ENCODE data around the gene SSBP2. TPM values are rescaled to one million over a fixed set of nuclear protein-coding genes. Genes with fewer than 3 reads are reported as not detected.

The SSBP2 gene
- total RNA-seq, 1 donor from 2014 or later: 26.7 TPM

DNA sequence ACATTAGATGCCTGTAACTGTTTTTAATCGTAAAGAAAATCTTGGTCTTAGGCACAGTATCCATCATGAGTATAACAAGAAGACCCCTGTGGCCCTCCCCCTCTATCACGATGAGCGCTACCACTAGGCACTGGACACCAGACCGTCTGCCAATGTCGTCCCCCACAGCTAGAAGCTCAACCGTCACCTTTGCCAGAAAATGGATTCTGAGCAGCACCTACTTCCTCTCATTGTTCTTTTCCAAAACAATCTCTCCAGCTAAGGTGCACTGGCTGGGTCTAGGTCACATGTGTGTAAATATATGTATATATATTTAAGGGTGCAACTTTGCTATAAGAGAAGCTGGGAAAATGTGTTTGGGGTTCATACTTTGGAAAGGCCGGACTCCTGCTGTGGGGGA lies 15.7 kb upstream of the SSBP2 start:
- ATAC-seq: no peak

DNA sequence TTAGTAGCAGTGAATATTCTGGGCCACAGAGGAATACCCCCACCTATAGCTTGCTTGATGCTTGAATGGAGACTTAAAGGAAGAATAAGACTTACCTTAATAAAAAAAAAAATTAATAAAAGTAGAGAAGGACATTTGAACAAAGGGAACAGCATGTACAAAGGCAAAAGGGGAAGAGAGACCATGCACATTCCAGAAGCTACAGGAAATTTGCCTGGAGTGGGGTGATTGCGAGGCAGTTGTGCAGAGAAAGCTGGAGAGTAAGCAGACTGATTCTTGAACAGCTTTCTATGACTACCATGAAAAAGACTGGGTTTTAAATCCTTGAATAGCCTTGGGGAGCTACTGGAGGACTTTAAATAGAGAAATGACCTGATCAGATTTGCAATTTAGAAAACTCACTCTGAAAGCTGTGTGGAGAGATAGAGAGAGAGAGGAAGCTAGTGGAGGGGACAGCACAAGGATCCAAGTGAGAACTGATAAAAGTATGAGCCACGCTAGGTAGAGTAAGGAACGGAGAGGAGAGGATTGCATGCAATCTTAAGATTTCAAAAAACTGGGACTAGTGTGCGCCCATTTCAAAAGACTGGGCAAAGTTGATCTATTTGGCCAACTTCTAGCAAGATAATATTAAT lies 12.5 kb upstream of the SSBP2 start:
- ATAC-seq: no peak

DNA sequence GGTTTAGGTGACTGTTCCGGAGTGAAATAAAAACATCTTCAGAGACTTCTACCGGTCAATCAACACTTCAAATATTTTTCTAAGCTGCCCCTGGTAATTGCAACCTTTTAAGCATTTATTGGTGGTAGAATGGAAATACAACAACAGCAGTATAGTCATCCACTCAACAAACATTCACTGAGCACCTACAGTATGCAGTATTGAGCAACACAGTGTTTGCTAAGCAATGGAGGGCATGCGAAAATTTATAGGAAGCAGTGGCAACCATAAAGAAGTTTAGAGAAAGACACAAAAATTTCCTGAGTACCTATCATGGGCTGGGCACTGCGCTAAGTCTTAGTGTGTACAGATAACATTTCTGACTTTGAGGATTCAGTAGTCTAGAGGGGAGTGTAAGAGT lies 12.0 kb upstream of the SSBP2 start:
- no peak for ATAC-seq

DNA sequence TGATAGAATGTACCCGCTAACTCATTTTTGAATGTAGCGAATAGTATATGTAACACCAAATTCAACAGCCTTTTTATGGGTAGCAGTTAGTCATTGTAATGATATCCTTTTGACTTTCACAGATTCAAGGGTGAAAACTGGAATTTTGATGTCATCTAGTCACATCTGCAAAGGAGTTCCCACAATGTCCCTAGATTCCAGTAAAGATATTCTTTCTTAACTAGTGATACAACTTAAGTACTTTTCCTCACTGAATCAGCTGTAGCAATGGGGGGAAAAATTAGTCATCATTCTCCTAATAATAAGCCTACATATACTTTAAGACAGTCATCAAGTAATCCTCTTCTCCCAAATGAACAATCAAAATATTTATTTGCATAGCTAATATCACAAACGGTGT lies 11.5 kb upstream of the SSBP2 start:
- no peak for ATAC-seq

DNA sequence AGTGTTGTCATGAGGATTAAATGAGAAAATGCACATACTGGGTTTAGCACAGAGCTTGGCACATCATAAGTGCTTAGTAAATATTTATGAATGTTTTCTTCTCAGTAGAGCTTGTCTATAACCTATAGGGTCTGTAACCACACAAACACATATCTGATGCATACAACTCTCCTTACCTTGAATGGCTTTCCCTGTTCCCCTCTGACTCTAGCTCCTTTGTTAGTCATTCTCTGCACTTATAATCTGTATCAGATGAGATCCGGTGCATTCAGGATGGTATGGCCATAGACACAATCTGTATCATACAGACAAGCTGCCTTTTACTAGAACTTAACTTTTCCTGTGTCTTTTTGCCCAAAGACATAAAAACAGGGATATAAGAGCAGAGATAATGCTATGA lies 11.1 kb upstream of the SSBP2 start:
- no peak for ATAC-seq

DNA sequence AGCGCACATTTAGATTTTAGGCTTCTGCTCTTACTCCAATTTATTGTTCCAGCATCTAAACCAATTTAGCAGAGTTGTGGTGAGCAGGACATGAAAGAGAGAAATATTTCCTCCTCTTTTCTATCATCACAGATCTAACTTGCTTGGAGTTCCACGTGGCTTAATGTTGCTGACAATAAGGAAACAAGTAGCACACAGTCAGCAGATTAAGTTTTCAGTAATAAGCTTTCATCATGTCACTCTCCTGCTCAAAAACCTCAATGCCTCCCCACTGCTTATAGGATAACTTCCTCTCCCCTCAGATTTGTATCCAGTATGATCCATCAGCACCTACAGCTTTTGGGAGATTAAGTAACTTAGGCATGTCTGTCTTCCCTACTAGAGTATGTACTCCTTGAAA lies 10.4 kb upstream of the SSBP2 start:
- no peak for ATAC-seq

DNA sequence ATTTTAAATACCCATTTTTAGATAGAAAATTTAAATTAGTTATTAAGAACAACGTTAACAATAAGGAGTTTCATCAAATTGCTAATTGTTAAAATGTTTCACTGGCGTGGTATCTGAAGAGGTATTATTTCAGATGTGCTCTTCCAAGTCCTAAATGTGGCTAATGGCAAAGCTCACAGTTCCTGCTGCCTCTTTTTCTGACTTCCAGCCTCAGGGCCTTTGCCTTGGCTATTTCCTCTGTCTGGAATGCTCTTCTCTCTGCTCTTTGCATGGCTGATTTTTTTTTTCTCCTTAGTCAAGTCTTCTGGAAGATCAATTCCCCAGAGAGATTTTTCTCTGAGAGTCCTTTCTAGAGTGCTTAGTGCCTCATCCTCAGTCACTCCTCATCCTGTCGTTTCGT lies 9.6 kb upstream of the SSBP2 start:
- no peak for ATAC-seq

DNA sequence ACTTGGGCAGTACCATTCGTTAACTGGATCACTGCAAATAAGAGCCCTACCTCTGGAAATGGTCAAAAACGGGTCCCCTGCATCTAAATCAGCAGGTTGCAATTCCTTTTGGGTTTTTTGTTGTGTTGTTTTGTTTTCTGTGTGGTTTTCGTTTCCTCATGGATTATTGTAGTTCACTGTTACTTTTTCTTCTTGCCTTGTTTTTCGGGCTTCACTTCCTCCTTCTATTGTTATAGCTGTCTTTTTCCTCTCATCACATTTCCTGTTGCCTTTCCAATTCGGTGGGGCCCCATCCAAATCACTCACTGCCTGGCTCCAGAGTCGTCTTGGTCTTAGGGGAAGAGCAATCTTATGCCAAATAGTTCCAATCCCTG lies 8.7 kb upstream of the SSBP2 start:
- no peak for ATAC-seq

DNA sequence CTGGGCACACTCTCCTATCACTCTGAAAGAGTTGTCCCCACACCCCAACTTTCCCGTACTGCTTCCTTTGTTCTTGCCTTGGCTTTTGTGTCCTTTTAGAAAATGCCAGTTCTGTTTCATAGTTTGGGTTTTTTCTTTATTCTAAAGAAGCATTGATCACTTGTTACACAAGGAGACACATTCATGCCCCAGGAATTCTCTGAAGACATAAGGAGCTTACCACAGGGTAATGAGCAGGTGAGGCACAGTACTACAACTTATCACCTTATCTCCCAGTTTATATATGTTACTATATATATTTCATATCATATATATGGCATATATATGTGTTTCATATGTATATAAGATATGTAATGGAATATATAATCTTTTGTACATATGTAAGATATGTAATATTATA lies 6.5 kb upstream of the SSBP2 start:
- ATAC-seq: no peak

DNA sequence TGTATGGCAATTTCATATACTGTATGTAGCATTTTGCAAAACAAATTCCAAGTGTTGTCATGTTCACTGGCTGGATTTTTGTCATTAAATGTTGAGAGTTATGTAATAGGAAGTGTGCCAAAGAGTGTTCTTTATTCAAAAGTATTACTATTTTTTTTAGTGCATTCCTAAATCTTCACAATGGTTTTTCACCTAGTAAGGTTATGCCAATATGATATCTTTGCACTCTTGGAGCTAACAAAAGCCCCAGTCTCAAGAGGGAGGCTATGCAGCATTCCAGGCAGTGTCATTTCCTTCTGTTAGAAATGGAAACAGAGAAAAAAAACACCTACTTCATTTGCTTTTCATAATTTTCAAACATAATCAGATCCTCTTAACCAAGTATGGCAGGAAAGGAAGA lies 5.1 kb upstream of the SSBP2 start:
- no peak for ATAC-seq

DNA sequence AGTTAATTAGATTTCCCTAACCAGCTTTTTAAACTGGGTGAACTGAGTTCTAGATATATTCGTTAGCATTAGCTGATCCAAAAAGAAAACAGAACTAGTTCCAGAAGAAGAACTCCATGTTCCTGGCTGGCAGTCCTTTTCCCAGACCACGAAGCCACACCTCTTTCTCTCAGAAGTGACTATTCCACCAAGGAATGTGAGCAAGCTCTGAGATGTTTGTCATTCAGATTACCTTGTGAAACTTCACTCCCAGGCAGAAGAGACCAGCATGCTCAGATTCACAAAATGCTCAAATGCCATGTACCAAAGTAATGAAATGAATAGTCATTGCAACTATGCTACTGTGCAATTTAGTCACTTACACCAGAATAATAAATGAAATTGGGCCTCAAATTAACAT lies 4.4 kb upstream of the SSBP2 start:
- ATAC-seq: peak; percentile 11

DNA sequence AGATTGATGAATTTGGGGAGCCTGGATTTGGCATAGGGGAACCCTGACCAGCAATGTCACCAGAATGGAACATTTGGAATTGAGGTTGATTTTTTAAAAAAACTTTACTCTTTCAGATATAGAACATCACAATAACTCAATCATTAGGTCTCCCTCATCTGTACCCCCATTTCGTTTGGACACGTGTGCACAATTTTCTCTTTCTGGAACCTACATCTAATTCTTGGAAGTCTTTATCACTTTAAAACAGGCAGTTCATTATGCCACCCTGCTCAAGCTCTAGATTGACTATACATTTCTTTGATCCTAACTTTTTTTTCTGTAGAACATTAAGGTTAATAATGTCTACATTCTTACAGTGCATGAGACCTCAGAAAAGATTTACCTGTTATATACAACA lies 3.7 kb upstream of the SSBP2 start:
- ATAC-seq: no peak

DNA sequence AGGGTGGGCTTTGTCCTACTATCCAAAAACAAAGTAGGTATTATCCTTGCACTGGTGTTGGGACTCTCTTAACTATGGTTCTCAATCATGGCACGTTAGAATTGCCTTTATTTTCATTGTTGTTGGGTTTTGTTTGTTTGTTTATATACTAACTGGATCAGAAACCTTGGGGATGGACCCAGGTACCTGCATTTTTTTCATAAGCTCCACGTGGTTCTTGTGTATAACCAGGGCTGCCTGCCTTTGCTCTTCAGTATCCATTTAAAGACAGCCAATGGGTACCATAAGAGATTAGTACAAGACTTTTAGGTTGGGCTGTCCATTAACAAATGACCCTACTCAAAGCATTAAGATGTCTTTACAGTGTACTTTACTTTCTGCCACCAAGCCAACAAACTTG lies 2.5 kb upstream of the SSBP2 start:
- no peak for ATAC-seq

DNA sequence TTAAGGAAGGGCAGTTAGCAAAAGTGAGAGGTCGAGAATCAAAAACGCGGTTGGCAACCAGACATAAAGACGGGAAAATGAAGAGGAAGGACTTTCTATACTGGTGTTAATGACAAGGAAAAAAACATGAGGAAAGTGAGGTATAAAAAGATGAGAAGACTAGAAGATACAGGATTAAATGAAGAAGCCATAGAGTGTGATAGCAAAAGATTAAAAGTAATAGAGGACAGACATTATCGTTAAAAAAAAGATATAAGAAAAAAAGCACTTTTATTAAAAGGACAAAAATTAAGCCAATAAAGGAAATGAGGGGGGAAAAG lies 1.7 kb upstream of the SSBP2 start:
- ATAC-seq: no peak

DNA sequence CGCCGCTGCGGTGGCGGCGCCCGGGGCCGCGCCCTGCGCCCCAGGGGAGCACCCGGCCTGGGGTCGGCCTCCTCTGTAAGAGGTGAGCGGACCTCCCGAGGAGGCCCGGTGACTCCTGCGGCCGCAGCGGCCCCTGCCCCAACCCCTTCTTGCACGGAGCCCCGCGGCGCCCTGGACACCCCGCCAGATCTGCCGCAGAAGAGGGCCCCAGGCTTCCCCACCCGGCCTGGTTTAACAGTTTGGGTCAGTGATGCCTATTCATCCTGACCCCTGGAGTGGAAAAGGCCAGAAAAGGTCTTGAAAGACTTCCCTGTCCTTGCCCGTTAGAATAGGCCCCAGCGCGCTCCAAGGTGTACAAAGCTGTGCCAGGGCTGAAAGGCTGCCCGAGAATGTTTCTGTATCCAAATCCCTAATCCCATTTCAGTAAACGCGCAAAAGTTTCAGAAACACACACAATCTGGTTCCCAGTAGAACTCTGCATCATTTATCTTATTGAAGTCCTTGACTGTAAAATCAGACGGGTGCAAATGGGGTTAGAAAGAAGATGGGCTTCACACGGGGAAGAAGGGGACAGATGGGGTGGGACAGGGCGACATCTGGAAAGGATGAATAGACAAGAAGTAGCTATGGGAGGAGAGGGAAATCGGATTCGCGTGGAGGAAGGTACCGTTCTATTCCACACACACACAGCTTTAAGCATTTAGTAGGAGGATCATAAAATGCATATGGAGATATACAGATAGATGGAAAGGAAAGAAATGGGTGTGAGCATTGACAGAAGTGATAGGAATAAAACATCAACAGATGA lies 1.1 kb upstream of the SSBP2 start:
- no peak for ATAC-seq

DNA sequence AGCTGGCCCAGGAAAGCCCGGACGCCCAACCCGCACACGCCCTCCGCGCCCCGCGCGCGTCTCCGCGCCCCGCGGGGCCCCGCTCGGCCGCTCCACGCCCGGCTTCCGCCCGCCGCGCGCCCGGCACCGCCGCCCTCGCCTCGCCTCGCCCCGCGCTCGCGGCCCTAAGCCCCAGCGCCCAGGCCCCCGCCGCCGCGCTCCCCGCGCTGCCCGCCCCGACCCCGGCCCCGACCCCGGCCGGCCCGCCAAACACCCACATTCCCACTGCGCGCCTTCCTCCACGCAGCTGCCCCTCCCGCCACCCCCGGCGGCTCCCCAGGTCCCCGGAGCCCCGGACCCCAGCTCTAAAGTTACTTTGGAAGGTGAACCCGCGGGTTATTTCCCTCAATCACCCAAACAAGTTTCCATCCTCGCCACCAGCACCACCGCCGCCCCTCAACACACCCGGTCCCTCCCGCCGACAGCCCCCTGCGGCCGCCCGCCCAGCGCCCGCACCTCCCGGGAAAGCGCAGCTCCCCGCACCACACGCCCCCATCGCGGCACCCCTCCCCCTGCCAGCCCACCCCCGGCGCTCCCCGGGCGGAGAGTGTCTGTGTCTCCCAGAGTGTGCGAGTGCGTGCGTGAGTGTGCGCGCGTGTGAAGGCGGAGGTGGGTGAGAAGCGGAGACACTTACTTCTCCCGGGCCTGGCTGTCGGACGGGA lies 439 bp downstream of the SSBP2 start:
- ATAC-seq: no peak

DNA sequence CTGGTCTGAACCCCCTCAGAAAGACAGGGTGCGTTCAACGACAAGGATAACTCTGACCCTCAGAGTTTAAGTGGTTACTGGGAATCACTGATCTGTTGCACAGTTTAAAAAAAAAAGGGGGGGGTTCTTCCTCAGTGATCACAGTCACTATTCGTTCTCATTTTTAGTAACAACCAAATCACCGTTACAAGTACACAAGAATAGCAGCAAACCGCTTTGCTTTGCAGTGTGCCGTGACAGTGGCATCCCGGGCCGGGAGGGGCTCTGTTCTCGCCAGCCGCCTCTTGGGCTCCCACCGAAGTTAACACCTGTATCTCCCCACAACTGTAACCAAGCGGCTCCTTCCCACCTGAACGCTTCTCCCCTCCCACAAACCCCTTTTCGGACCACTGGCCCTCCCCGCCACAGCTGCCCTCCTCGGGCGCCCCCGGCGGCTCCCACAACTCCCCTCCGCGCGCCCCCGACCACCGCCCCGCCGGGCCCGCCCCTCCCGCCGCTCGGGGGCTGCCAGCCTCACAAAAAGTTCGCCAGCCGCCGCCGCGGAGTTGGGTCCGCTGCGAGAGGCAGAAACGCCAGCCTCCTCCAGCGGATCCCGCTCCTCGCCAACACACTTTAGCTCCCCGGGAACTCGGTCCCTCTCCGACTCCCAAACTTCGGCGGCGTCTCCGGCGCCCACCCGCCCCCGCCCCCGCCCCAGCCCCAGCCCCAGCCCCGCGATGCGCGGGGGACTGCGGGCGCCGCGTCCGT lies 1.2 kb downstream of the SSBP2 start:
- ATAC-seq: no peak

DNA sequence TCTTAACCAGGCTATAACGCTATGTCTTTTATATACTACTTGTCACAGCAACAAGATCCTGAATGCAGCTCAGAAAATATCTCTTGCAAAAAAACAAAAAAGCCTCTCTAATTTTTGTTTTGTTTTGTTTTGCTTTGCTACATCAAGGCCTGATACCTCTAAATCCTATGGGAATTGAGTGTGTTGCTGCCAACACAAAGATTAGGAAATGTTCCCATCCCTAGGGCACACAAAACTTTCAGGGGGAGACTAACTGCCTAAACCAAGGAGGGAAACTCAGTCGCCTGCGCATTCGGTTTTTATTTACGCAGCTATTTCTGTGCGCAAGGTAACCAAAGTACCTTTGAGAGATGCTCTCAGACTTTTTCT lies 1.7 kb downstream of the SSBP2 start:
- ATAC-seq: no peak

DNA sequence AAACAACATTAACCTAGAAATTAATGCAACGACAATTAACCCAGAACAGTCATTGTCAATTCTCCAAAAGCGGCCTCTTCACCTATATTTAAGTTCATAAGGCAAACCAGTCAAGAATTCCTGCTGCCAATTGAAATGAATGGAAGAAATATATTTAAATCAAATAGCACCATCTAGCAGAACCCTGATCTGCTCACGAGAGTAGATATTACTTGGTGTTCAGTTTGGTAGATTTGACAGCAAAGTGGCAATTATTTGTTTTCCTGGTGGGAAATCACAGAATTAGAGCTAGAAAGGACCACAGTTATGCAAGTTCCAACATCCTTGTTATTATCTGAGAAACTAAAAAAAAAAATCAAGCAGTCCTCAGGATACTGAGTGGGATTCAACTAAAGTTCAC lies 2.3 kb downstream of the SSBP2 start:
- no peak for ATAC-seq

DNA sequence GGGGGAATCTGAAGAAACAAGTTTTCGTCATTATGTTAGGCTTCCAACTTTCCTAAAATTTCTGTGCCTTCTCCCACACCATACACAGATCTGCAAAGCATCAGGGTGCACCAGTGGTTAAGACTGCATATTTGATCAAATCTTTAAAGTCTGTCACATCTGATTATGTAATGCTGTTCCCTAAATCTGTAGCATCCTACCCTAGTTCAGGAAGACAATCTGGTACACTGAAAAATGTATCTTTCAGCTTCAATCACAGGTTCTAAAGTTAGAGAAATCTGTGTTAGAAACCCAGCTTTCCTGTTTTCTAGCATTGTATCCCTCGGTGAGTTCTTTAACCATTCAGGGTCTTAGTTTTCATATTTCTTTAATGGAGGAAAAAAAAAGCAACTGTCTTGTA lies 3.9 kb downstream of the SSBP2 start:
- no peak for ATAC-seq

DNA sequence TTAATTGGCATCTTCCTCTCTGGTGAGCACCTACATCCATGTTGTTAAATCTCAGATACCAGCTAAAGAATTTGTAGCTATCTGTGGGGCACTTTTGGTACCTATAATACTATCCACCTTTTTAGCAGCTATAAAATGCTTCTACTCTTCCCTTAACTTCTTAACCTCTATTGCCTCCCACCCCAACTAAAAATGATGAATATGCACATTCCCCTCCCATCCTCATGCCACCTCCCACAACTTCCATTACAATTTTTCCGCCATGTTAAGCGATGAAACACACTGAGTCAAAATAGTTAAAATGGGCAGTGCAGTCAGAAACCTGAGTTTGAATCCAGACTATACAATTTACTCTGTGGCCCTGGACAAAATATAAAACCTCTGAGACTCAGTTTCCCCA lies 10.1 kb downstream of the SSBP2 start:
- ATAC-seq: no peak

DNA sequence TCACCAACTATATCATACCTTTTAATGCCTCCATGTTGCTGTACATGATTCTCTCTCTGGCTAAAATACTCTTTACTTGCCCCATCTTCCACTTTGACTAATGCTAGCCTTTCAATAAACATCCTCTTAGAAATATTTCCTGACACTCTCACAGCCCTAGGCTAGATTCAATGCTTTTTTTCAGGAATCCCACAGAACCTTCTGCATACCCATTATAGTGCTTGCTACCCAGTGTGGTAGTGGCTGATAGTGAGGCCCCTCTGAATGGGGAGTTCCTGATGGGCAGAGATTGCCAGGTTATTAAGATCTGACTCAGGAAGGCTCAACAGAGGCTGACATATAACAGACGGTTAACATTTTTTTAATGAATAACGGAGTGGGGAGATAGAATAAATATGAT lies 11.6 kb downstream of the SSBP2 start:
- ATAC-seq: no peak

DNA sequence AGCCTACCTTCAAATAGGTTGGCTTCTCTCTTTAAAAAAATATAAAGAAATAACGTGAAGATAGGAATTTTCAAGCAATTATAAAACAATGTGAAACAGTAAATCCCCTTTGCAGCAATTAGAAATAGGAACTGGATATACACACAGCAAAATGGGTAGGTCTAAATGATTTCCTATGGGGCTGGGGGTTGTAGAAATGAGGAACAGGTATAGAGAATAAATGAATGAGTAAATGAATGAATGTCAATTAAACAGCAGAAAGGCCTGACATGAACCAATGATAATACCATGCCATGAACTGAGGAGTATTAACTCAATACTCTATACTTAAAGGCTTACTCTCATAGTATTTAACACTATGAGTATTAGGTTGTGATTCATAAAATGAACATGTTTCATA lies 21.6 kb downstream of the SSBP2 start:
- ATAC-seq: no peak

DNA sequence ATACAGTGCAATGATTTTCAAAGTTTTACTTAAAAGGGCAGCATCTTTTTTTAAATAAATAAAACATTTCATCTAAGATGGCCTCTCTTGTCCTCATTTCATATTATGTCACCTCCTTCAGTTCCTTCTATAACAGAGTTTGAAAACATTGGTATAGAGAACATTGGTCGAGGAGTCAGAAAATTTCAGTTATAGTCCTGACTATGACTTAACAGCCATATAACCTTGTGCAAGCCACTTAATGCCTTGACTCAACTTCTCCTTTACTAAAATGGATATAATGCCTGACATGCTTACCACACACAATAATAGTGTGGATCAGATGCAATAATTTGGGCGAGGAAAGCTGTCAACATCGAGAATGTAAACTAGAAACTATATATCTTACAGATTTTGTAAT lies 22.6 kb downstream of the SSBP2 start:
- ATAC-seq: no peak
